Germinal center (tissue), 1 donor: ENCODE measurements around the gene SERPINE3.

Experiments
- DNase-seq: peaks from one replicate; pipeline ENCODE4 v3.0.0; 2012; ENCODE audit warnings: mixed read lengths, low spot score

SERPINE3 gene

GRCh38 chr13:51339354-51339753, at the start of gene SERPINE3:
SERPINE3 (plus strand) TSS chr13:51339691; CDS start chr13:51341092, 1,401 bp downstream.
- DNase-seq, result no peak

- DNase-seq, result no peak
Observed at GRCh38 chr13:51291341-51291740, 48.1 kb upstream of the SERPINE3 start.

- DNase-seq, result no peak
Observed at GRCh38 chr13:51292000-51292565, 47.4 kb upstream of the SERPINE3 start.

- no peak for DNase-seq
Observed at GRCh38 chr13:51297556-51297955, 41.9 kb upstream of the SERPINE3 start.

- DNase-seq, result no peak
Observed at GRCh38 chr13:51298812-51299211, 40.7 kb upstream of the SERPINE3 start.

- no peak for DNase-seq
Observed at GRCh38 chr13:51303063-51303552, 36.4 kb upstream of the SERPINE3 start.

- no peak for DNase-seq
Observed at GRCh38 chr13:51303882-51304281, 35.6 kb upstream of the SERPINE3 start.

GRCh38 chr13:51305271-51305967, 34.1 kb upstream of the SERPINE3 start:
- no peak for DNase-seq

GRCh38 chr13:51308781-51309180, 30.7 kb upstream of the SERPINE3 start:
- DNase-seq, result no peak

- DNase-seq, result no peak
Observed at GRCh38 chr13:51311231-51311630, 28.3 kb upstream of the SERPINE3 start.

- DNase-seq, result no peak
Observed at GRCh38 chr13:51311957-51312520, 27.5 kb upstream of the SERPINE3 start.

GRCh38 chr13:51313619-51314018, 25.9 kb upstream of the SERPINE3 start:
- no peak for DNase-seq

GRCh38 chr13:51317262-51317661, 22.2 kb upstream of the SERPINE3 start:
- DNase-seq, result no peak

GRCh38 chr13:51318015-51318414, 21.5 kb upstream of the SERPINE3 start:
- DNase-seq, result no peak

- DNase-seq, result no peak
Observed at GRCh38 chr13:51318876-51319275, 20.6 kb upstream of the SERPINE3 start.

GRCh38 chr13:51321836-51322235, 17.7 kb upstream of the SERPINE3 start:
- no peak for DNase-seq

- DNase-seq, result no peak
Observed at GRCh38 chr13:51322826-51323225, 16.7 kb upstream of the SERPINE3 start.

- DNase-seq, result no peak
Observed at GRCh38 chr13:51323824-51324511, 15.5 kb upstream of the SERPINE3 start.

- DNase-seq, result peak; percentile 56
Observed at GRCh38 chr13:51324714-51325420, 14.6 kb upstream of the SERPINE3 start.

GRCh38 chr13:51325837-51326236, 13.7 kb upstream of the SERPINE3 start:
- DNase-seq, result no peak

GRCh38 chr13:51326777-51327176, 12.7 kb upstream of the SERPINE3 start:
- no peak for DNase-seq

- DNase-seq, result no peak
Observed at GRCh38 chr13:51327961-51328360, 11.5 kb upstream of the SERPINE3 start.
